K562 (cell line): ENCODE measurements around the gene RUSC2. TPM values are rescaled to one million over a fixed set of nuclear protein-coding genes. Genes with fewer than 3 reads are reported as not detected.

ENCODE experiments used
- ATAC-seq: fragments of 200-7000 bp; cut with Tn5 transposase; 3 replicates; pipeline ENCODE4 v1.9.1; 2020; ENCODE audit warnings: moderate library complexity
- BruUV-seq: library from RNA; stranded (reverse); fragments of 400-500 nt; replicated peaks from 2 replicates; lab custom pipeline; 2021; lab: Mats Ljungman, UMichigan
- CTCF ChIA-PET: fragments of 300-600 bp; formaldehyde crosslinking; extraction: SDS; loops from one replicate; lab custom pipeline; 2021; ENCODE audit warnings: low intra/inter-chr PET ratio; lab: Yijun Ruan, JAX
- POLR2A ChIA-PET: fragments of 300-600, 350-650 bp; sonication (Branson Sonifier 250); formaldehyde crosslinking; extraction: SDS; loops from one replicate; lab custom pipeline; 2021; ENCODE audit warnings: antibody characterized with exemption, inconsistent platforms; lab: Yijun Ruan, JAX
- DNase-seq, 4 experiments: peaks; one replicate each; pipeline versions ENCODE4 v3.0.0 to v3.0.0-alpha.2; 2011 to 2018; ENCODE audit warnings: low spot score in 3 of 4, mixed read lengths in 3 of 4; ENCODE audit errors: extremely low read depth in 1 of 4
- FAIRE-seq: peaks from 2 replicates; lab custom pipeline; 2011; peaks lifted over from hg19 to GRCh38; lab: Jason Lieb, UNC
- H2AFZ ChIP-seq: 2 replicates; pipeline ENCODE4 v1.6.0; 2011; ENCODE audit warnings: low read depth, low read length, control low read depth, inconsistent platforms
- H3K27ac ChIP-seq: fragments of 200-600 bp; 3 replicates; pipeline ENCODE4 v1.8.0; 2011; ENCODE audit warnings: low read depth, mild to moderate bottlenecking, control low read depth, inconsistent platforms, low read length, moderate library complexity, mixed read lengths; ENCODE audit errors: extremely low read depth
- H3K27me3 ChIP-seq, 2 experiments: fragments of 300-600 bp in 1 of 2; 2 replicates in 1 of 2; 3 replicates in 1 of 2; pipeline versions ENCODE4 v1.6.0 to v1.8.0; 2011; ENCODE audit warnings: inconsistent platforms in 2 of 2, low read length in 2 of 2, mild to moderate bottlenecking in 1 of 2, mixed read lengths in 1 of 2, moderate library complexity in 1 of 2; ENCODE audit not compliant: control insufficient read depth in 2 of 2, insufficient read depth in 2 of 2
- H3K36me3 ChIP-seq: fragments of 300-600 bp; 3 replicates; pipeline ENCODE4 v1.8.0; 2011; ENCODE audit warnings: mild to moderate bottlenecking, low read length, inconsistent platforms; ENCODE audit not compliant: control insufficient read depth, insufficient read depth
- H3K4me1 ChIP-seq, 2 experiments: fragments of 200-600 bp in 1 of 2; replicated peaks in 1 of 2; 2 replicates in 1 of 2; 3 replicates in 1 of 2; pipeline versions ENCODE4 v1.5.1 to v1.8.0; 2011; ENCODE audit warnings: inconsistent platforms in 2 of 2, low read length in 2 of 2, mild to moderate bottlenecking in 1 of 2, mixed read lengths in 1 of 2, moderate library complexity in 1 of 2; ENCODE audit not compliant: control insufficient read depth in 2 of 2, insufficient read depth in 2 of 2
- H3K4me2 ChIP-seq: 2 replicates; pipeline ENCODE4 v1.6.1; 2011; ENCODE audit warnings: low read length, control low read depth, inconsistent platforms, mixed read lengths; ENCODE audit not compliant: insufficient read depth
- H3K4me3 ChIP-seq: fragments of 200-600 bp; sonication (generic), shearing (Covaris generic); 2 replicates; pipeline ENCODE4 v1.5.1; 2016; ENCODE audit warnings: control low read depth, inconsistent platforms
- H3K79me2 ChIP-seq: fragments of 200-600 bp; 3 replicates; pipeline ENCODE4 v1.8.0; 2011; ENCODE audit warnings: low read length, inconsistent platforms; ENCODE audit not compliant: control insufficient read depth, insufficient read depth
- H3K9ac ChIP-seq, 2 experiments: 2 replicates each; pipeline versions ENCODE4 v1.6.0 to v1.6.1; 2011; ENCODE audit warnings: low read depth in 2 of 2, low read length in 2 of 2, control low read depth in 1 of 2, inconsistent platforms in 1 of 2, mild to moderate bottlenecking in 1 of 2, mixed read lengths in 1 of 2; ENCODE audit not compliant: insufficient read depth in 1 of 2
- H3K9me1 ChIP-seq: one replicate; pipeline ENCODE4 v1.6.0; 2011; ENCODE audit warnings: inconsistent platforms, mild to moderate bottlenecking, low read length, moderate library complexity; ENCODE audit not compliant: control insufficient read depth, insufficient read depth
- H3K9me3 ChIP-seq: replicated peaks from 2 replicates; pipeline ENCODE4 v1.5.1; 2011; ENCODE audit warnings: low read depth, low read length, inconsistent platforms; ENCODE audit not compliant: control insufficient read depth, insufficient read depth
- H4K20me1 ChIP-seq: replicated peaks from 2 replicates; pipeline ENCODE4 v1.6.1; 2011; ENCODE audit warnings: low read length, inconsistent platforms, mixed read lengths; ENCODE audit not compliant: control insufficient read depth, insufficient read depth
- ATF4 ChIP-seq: fragments of 450-650 bp; formaldehyde crosslinking; IDR thresholded peaks from 2 replicates; pipeline ENCODE4 v1.4.0; 2022; ENCODE audit warnings: mild to moderate bottlenecking, moderate library complexity
- CTCFL ChIP-seq: IDR thresholded peaks from 2 replicates; pipeline ENCODE4 v1.6.1; 2011; ENCODE audit warnings: borderline replicate concordance, low read depth, mild to moderate bottlenecking, moderate library complexity, low read length; ENCODE audit not compliant: insufficient read depth, poor library complexity, severe bottlenecking
- FOXP1 ChIP-seq: sonication (generic); formaldehyde crosslinking; IDR thresholded peaks from 2 replicates; pipeline ENCODE4 v1.8.0; 2022; ENCODE audit warnings: mild to moderate bottlenecking, missing genetic modification reagents
- HCFC1 ChIP-seq: IDR thresholded peaks from 2 replicates; pipeline ENCODE4 v1.6.1; 2012; ENCODE audit warnings: low read depth, low read length, improper control_type of control experiment
- HOXB6 ChIP-seq: fragments of 250-450 bp; sonication (Bioruptor Pico); IDR thresholded peaks from 2 replicates; pipeline ENCODE4 v1.5.1; 2022; ENCODE audit warnings: mild to moderate bottlenecking, borderline replicate concordance
- MAFF ChIP-seq: IDR thresholded peaks from 2 replicates; pipeline ENCODE4 v1.6.1; 2012; ENCODE audit warnings: low read length, improper control_type of control experiment
- MTA2 ChIP-seq: fragments of 450-650 bp; IDR thresholded peaks from 2 replicates; pipeline ENCODE4 v1.6.1; 2016; ENCODE audit warnings: low read depth
- MYC ChIP-seq, 2 experiments: fragments of 250-450 bp in 1 of 2; sonication (Bioruptor Pico) in 1 of 2; IDR thresholded peaks; 2 replicates each; pipeline versions ENCODE4 v1.5.1 to v1.6.1; 2012 to 2021; ENCODE audit warnings: low read depth in 2 of 2, borderline replicate concordance in 1 of 2, improper control_type of control experiment in 1 of 2, low read length in 1 of 2, mild to moderate bottlenecking in 1 of 2, moderate library complexity in 1 of 2
- MYNN ChIP-seq, 2 experiments: sonication (generic); formaldehyde crosslinking in 1 of 2; IDR thresholded peaks; 2 replicates each; pipeline versions ENCODE4 v1.5.0 to v1.6.1; 2016 to 2020; ENCODE audit warnings: antibody characterized with exemption in 1 of 2, missing genetic modification reagents in 1 of 2
- SOX6 ChIP-seq: fragments of 450-650 bp; IDR thresholded peaks from 2 replicates; pipeline ENCODE4 v1.6.1; 2014; ENCODE audit warnings: mild to moderate bottlenecking
- TCF3 ChIP-seq: sonication (generic); formaldehyde crosslinking; IDR thresholded peaks from 2 replicates; pipeline ENCODE4 v1.4.0; 2020; ENCODE audit warnings: mild to moderate bottlenecking, missing genetic modification reagents
- XRCC5 ChIP-seq: fragments of 200-400 bp; formaldehyde crosslinking; IDR thresholded peaks from 2 replicates; pipeline ENCODE4 v1.6.1; 2017; ENCODE audit warnings: low read depth, mild to moderate bottlenecking, low read length
- ZBTB7A ChIP-seq: IDR thresholded peaks from 2 replicates; pipeline ENCODE4 v1.6.1; 2011; ENCODE audit warnings: low read depth, mild to moderate bottlenecking, low read length, moderate library complexity, borderline replicate concordance; ENCODE audit not compliant: control insufficient read depth
- ZNF384 ChIP-seq: IDR thresholded peaks from 2 replicates; pipeline ENCODE4 v1.6.1; 2012; ENCODE audit warnings: low read depth, low read length, improper control_type of control experiment
- ZNF507 ChIP-seq: conservative IDR thresholded peaks from 2 replicates; pipeline ENCODE4 v1.6.1; 2017; ENCODE audit warnings: missing genetic modification characterization, missing compliant biosample characterization
- WGBS: fragments of 100-300 bp; shearing (Covaris generic); methylation state at CpG from one replicate; pipeline ENCODE4 v1.1.6; 2016; ENCODE audit warnings: low coverage, mixed read lengths; ENCODE audit not compliant: insufficient coverage; ENCODE audit errors: missing lambda C conversion rate; 5-methylcytosine and 5-hydroxymethylcytosine counted together
- in situ Hi-C: fragments of 300-500 bp; cut with MboI; formaldehyde crosslinking; loops from 4 replicates; pipeline ENCODE4 v1.15.0; 2018; ENCODE audit warnings: inconsistent platforms, mixed read lengths
- intact Hi-C: fragments of 100-400 bp; cut with micrococcal nuclease; formaldehyde crosslinking; loops from 2 replicates; pipeline ENCODE4 v1.14.2; 2022
- polyA plus RNA-seq, 8 experiments: library from polyadenylated mRNA; depleted of rRNA in 4 of 8; stranded (reverse) in 5 of 8; unstranded in 3 of 8; fragments of >200 nt; fragmentation: Nextera tagmentation in 2 of 8; fragmentation: Illumina TruSeq in 1 of 8; extraction: Ambion mirVana in 2 of 8; extraction: Trizol in 1 of 8; gene quantifications; 2 replicates each; pipeline versions ENCODE4 v1.2.1 to v1.2.3, GENCODE V29; 2011 to 2014; ENCODE audit warnings: inconsistent platforms in 1 of 8, missing spikeins in 1 of 8
- total RNA-seq, 7 experiments: library from RNA; depleted of rRNA in 6 of 7; stranded (reverse); fragments of >200 nt in 6 of 7; fragmentation: Illumina TruSeq in 2 of 7; extraction: Trizol in 2 of 7; gene quantifications; 2 replicates each; pipeline versions ENCODE4 v1.2.1 to v1.2.3, GENCODE V29; 2011 to 2021; ENCODE audit warnings: low replicate concordance in 1 of 7

RUSC2 gene
- total and polyA plus RNA-seq, 9 of the 15 experiments (the other 6 are each of a cell fraction or from before 2014, with no cell fraction given), result 0.08 to 12.8 (median 3.1) TPM

GRCh38 chr9:35490910-35491465 is 1.1 kb downstream of the RUSC2 start:
- POLR2A ChIA-PET, result interaction anchor here (0.7 to 1.7 kb wide), 2 partner anchors 241 to 768 kb away, joined by 3 to 6 read pairs; partner anchors contain the start of genes CREB3 and TLN1
- Histone ChIP-seq H3K36me3 (peaks cover under 1% of the 10 kb centered on the region; the same call in 1 of the 3 replicates), H3K9me1 (no peaks in the 10 kb centered on the region), H3K4me1 (peaks cover 11 to 16% of the 10 kb centered on the region in 2 experiments; a peak in 4 of 5 replicates), H3K4me3 (peak overlapping the region; percentile 67), H3K4me2 (peak overlapping the region; percentile 95), H2AFZ (peak overlapping the region; percentile 93), H4K20me1 (no peaks in the 10 kb centered on the region), H3K27me3 (no peaks in the 10 kb centered on the region), H3K79me2 (peaks cover 55% of the 10 kb centered on the region), H3K9me3 (no peaks in the 10 kb centered on the region; the same call in 1 of the 2 replicates), H3K27ac (peak overlapping the region; percentile 93), H3K9ac (peak overlapping the region; percentile 88 to 95)
- peak in 2 of 4 experiments; percentile 5 to 22 for DNase-seq
- 4% methylated on average over 12 of the region's 12 CpGs for WGBS
- FAIRE-seq, result no peak
- CTCF ChIA-PET, result no interaction called here
- in situ Hi-C loops (no loop called here), intact Hi-C loops (no loop called here)
- ATAC-seq, result peak; percentile 1; the same call in 1 of the 3 replicates
- BruUV-seq, result no TSS peak
- TF ChIP-seq HOXB6 (no peak), ZBTB7A (no peak), CTCFL (no peak), FOXP1 (CRISPR knock-in tag) (no peak), ZNF507 (tag) (no peak), MYNN (IDR thresholded peaks at IDR 0.05) (no peak), MYNN (CRISPR knock-in tag; IDR thresholded peaks at IDR 0.05) (no peak), MTA2 (no peak), TCF3 (CRISPR knock-in tag) (0 out of 2 replicates have a peak, but pooled peaks have one; percentile 11), ZNF384 (peak; percentile 31; the same call in 1 of the 2 replicates), XRCC5 (no peak), MYC (IDR thresholded peaks at IDR 0.05; ENCODE audit: low read depth, low read length) (0 out of 2 replicates have a peak, but pooled peaks have one; percentile 2), MYC (CRISPR knock-in tag; IDR thresholded peaks at IDR 0.05; ENCODE audit: borderline replicate concordance, low read depth) (no peak), MAFF (no peak), HCFC1 (no peak), ATF4 (CRISPR knock-in tag) (no peak), SOX6 (peak; percentile 62)
- TF ChIP-seq, all 486 proteins: peak for 4
